ENCODE measurements around the gene SAMD4A.

SAMD4A gene

DNA sequence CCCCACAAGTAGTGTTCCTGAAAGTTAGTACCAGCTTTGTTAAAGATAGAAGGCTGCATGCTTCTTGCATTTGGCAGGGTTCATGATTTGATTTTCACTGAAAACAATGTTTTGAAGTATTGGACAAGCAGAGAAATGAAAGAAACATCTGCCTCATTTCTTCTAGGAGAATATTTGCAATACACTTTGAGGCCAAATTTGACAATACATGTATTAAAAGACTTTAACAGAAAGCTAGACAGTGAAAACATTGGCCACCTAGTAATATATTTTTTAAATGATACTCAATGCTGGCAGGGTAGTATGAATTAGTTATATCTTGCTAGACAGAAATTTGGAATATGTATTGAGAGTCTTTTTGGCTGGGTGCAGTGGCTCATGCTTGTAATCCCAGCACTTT, 267.2 kb downstream of the SAMD4A start:
- no peak for DNase-seq (ENCODE audit: low spot score)
- TF ChIP-seq, protein P1, sequence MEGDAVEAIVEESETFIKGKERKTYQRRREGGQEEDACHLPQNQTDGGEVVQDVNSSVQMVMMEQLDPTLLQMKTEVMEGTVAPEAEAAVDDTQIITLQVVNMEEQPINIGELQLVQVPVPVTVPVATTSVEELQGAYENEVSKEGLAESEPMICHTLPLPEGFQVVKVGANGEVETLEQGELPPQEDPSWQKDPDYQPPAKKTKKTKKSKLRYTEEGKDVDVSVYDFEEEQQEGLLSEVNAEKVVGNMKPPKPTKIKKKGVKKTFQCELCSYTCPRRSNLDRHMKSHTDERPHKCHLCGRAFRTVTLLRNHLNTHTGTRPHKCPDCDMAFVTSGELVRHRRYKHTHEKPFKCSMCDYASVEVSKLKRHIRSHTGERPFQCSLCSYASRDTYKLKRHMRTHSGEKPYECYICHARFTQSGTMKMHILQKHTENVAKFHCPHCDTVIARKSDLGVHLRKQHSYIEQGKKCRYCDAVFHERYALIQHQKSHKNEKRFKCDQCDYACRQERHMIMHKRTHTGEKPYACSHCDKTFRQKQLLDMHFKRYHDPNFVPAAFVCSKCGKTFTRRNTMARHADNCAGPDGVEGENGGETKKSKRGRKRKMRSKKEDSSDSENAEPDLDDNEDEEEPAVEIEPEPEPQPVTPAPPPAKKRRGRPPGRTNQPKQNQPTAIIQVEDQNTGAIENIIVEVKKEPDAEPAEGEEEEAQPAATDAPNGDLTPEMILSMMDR (IDR thresholded peaks at IDR 0.05; ENCODE audit: extremely low read depth, insufficient read depth, missing control alignments) = no peak
- in situ Hi-C loops (cut with MboI; ENCODE audit: low pct_unique_long_range_greater_than_20kb, low sequenced_read_pairs, unreplicated experiment) = no loop called here

DNA sequence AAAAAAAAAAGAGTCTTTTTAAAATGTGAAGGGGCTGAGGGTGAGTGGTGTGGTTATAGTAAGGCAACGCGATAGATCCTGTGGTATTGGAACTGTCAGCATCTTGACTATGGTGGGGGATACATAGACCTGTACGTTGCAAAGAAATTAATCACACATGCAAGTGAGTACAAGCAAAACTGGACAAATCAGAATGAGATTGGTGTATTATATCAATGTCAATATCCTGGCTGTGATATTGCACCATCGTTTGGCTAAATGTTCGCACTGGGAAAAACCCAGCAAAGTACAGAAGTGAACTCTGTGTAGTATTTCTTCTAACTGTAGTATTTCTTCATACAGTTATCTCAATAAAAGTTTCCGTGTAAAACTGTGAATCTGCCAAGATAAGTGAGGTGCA, 267.8 kb downstream of the SAMD4A start:
- TF ChIP-seq, protein P1 (IDR thresholded peaks at IDR 0.05; ENCODE audit: extremely low read depth, insufficient read depth, missing control alignments) = no peak
- DNase-seq (ENCODE audit: low spot score) = no peak
- in situ Hi-C loops (cut with MboI; ENCODE audit: low pct_unique_long_range_greater_than_20kb, low sequenced_read_pairs, unreplicated experiment) = no loop called here

DNA sequence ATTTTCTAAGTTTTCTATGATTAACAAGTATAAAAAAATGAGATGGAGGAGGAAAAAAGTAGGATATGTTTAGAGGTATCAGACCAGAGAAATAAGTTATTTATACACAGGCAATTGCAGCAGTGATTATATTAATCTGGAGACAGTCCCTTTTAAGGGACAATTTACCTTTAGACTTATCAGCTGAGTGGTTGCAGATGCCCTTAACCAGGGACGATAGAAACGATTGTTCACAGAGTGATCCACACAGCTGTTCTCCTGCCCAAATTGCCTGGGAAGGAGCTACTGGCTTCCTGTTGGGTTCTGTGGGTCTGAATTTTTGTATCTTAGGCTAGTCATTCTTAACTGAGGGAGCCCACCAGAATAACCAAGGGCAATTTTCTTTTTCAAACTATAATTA, 269.3 kb downstream of the SAMD4A start:
- TF ChIP-seq, protein P1 (IDR thresholded peaks at IDR 0.05; ENCODE audit: extremely low read depth, insufficient read depth, missing control alignments) = no peak
- in situ Hi-C loops (cut with MboI; ENCODE audit: low pct_unique_long_range_greater_than_20kb, low sequenced_read_pairs, unreplicated experiment) = no loop called here
- no peak for DNase-seq (ENCODE audit: low spot score)

- in situ Hi-C loops (cut with MboI; ENCODE audit: low pct_unique_long_range_greater_than_20kb, low sequenced_read_pairs, unreplicated experiment) = no loop called here
- no peak for DNase-seq (ENCODE audit: low spot score)
- TF ChIP-seq, protein P1 (IDR thresholded peaks at IDR 0.05; ENCODE audit: extremely low read depth, insufficient read depth, missing control alignments) = no peak
Measured at GRCh38 chr14:54837508-54838149, 270.7 kb downstream of the SAMD4A start.

GRCh38 chr14:54838931-54839512, 272.1 kb downstream of the SAMD4A start:
- TF ChIP-seq, protein P1 (IDR thresholded peaks at IDR 0.05; ENCODE audit: extremely low read depth, insufficient read depth, missing control alignments) = no peak
- in situ Hi-C loops (cut with MboI; ENCODE audit: low pct_unique_long_range_greater_than_20kb, low sequenced_read_pairs, unreplicated experiment) = no loop called here

GRCh38 chr14:54839701-54840119, 272.8 kb downstream of the SAMD4A start:
- in situ Hi-C loops (cut with MboI; ENCODE audit: low pct_unique_long_range_greater_than_20kb, low sequenced_read_pairs, unreplicated experiment) = no loop called here
- no peak for DNase-seq (ENCODE audit: low spot score)
- TF ChIP-seq, protein P1 (IDR thresholded peaks at IDR 0.05; ENCODE audit: extremely low read depth, insufficient read depth, missing control alignments) = no peak

More at GRCh38 chr14:54838931-54839512, 272.1 kb downstream of the SAMD4A start:
- no peak for DNase-seq (ENCODE audit: low spot score)
